Measurements from ENCODE around the gene PDIK1L.

DNA sequence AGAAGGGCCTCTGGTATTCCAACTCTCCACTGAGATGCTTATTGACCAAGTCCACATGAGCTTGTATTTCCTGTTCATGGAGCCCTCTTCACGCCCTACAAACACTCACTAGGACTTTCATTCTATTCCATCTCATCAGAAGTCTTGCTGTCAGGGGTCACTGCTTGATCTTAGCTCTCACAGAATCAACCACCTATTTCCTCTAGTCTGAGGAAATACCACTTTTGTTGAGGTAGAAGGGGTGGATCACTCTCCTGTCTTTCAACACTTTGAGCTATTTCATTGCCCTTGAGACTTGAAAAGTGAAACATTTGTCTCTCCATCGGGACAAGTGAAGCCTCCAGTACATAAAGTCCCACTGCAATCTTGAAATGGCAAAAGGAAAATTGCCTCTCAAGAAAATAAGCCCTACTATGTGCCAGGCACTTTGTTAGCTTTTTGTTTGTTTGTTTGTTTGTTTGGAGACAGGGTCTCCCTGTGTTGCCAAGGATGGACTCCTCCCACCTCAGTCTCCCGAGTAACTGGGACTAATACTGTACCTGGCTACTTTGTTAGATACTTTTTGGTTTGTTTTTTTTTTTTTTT is 27.4 kb downstream of the PDIK1L start:
- TF ChIP-seq GATA2 (IDR thresholded peaks at IDR 0.05; ENCODE audit: low read depth, low read length) (no peak), GATA3 (IDR thresholded peaks at IDR 0.05; ENCODE audit: low read depth, low read length) (no peak)
